Panc1 (cell line): ENCODE data around the gene CDK18.

Experiments
- CTCF ChIP-seq: fragments of 450-650 bp; IDR thresholded peaks from 2 replicates; pipeline ENCODE4 v1.5.1; 2017; ENCODE audit warnings: mild to moderate bottlenecking
- REST ChIP-seq, 2 experiments: IDR thresholded peaks; 2 replicates each; pipeline ENCODE4 v1.6.1; 2011 to 2012; ENCODE audit warnings: low read depth in 2 of 2, control low read depth in 1 of 2, low read length in 1 of 2, mild to moderate bottlenecking in 1 of 2, moderate library complexity in 1 of 2; ENCODE audit not compliant: insufficient read depth in 1 of 2
- SIN3A ChIP-seq: IDR thresholded peaks from 2 replicates; pipeline ENCODE4 v1.6.1; 2012; ENCODE audit warnings: low read depth, mild to moderate bottlenecking, low read length, moderate library complexity, borderline replicate concordance; ENCODE audit not compliant: insufficient read depth
- TCF7L2 ChIP-seq: IDR thresholded peaks from 2 replicates; pipeline ENCODE4 v1.6.1; 2011; ENCODE audit warnings: mild to moderate bottlenecking, low read depth, low read length, inconsistent platforms

DNA sequence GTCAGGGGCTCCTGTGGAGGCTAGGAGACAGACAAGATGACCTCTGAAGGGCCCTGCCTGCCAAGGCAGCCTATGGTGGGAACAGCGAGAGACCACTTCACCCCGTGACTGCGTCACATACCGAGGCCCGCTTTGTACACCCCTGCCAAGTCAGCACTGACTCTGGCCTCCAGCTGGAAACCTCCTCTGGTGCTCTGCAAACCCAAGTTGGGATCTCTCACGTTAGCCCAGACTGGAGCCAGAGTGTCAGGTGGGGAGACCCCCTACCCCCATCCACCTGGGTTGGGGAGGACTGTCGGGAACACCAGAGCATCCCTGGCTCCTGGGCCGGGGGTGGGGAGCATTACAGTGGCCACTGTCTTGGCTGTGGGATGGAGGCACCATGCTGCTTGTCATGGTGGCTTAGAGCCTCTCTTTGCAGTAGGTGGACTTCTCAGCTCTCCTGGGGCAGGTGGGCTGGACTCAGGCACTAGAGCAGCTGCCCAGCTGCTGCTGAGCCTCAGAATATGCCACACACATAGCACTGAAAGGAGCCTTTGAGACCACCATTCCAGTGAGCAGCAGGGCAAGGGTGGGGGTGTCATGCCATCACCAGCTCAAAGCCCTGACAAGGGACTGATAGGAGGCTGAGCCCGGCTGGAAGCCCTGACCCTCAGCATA is 77.0 kb downstream of the CDK18 start:
- TF ChIP-seq SIN3A (no peak), CTCF (no peak), REST (IDR thresholded peaks at IDR 0.05; ENCODE audit: insufficient read depth in 1 of 2, low read depth in 2 of 2, low read length in 1 of 2) (no peak), TCF7L2 (no peak)
